ENCODE data around the gene L3MBTL4.

DNA sequence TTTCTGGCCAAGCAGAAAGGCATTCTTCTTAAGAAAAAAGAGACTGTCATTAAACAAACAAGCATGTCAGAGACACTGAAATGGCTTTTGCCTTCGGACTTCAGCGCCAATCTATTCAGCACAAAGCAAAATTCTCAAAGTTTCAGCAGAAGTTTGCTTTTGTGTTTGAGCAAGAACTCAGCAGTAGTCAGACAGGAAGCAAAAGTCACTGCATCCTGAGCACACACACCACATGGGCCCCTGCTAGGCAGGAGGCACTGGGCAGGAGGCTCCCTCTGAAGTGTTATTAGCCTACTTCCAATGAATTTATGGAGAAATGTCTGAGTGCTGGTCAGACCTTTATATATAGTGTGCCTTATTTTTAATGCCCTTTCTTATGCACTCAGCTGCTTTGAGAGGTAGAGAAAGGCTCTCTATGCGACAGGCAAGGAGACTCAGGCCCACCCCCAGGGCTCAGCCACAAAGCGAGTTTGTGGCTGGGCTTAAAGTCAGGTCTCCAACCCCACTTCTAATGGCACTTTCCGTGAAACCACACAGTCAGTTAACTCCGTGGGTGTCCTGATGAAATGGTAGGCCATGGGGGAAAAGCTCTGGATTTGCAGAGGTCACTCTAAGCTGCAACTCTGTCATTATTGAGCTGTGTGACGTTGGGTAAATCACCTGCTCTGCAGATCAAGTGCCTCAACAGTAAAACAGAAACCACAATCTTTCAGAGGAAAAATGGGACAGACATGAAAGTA lies 358.4 kb downstream of the L3MBTL4 start:
- TF ChIP-seq, protein P1, sequence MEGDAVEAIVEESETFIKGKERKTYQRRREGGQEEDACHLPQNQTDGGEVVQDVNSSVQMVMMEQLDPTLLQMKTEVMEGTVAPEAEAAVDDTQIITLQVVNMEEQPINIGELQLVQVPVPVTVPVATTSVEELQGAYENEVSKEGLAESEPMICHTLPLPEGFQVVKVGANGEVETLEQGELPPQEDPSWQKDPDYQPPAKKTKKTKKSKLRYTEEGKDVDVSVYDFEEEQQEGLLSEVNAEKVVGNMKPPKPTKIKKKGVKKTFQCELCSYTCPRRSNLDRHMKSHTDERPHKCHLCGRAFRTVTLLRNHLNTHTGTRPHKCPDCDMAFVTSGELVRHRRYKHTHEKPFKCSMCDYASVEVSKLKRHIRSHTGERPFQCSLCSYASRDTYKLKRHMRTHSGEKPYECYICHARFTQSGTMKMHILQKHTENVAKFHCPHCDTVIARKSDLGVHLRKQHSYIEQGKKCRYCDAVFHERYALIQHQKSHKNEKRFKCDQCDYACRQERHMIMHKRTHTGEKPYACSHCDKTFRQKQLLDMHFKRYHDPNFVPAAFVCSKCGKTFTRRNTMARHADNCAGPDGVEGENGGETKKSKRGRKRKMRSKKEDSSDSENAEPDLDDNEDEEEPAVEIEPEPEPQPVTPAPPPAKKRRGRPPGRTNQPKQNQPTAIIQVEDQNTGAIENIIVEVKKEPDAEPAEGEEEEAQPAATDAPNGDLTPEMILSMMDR (conservative IDR thresholded peaks at IDR 0.05; ENCODE audit: low read depth, low read length), result no peak
- no peak for TF ChIP-seq EZH2 (IDR thresholded peaks at IDR 0.05; ENCODE audit: borderline replicate concordance, low read depth, low read length, poor library complexity, severe bottlenecking)
